NB4 (cell line): Measurements from ENCODE around the gene VAT1L.

ENCODE experiments used
- CTCF ChIP-seq: IDR thresholded peaks from one replicate; pipeline ENCODE4 v1.5.1; 2012; ENCODE audit warnings: low read depth, low read length
- POLR2A ChIP-seq: IDR thresholded peaks from 2 replicates; pipeline ENCODE4 v1.6.1; 2011; ENCODE audit warnings: mild to moderate bottlenecking; ENCODE audit not compliant: insufficient read length; ENCODE audit errors: extremely low read depth

- TF ChIP-seq CTCF: no peak
- no peak for TF ChIP-seq POLR2A
These were observed 29.2 kb upstream of the VAT1L start for GRCh38 chr16:77759201-77759600.
